Measurements from ENCODE around the gene PRMT3.

DNA sequence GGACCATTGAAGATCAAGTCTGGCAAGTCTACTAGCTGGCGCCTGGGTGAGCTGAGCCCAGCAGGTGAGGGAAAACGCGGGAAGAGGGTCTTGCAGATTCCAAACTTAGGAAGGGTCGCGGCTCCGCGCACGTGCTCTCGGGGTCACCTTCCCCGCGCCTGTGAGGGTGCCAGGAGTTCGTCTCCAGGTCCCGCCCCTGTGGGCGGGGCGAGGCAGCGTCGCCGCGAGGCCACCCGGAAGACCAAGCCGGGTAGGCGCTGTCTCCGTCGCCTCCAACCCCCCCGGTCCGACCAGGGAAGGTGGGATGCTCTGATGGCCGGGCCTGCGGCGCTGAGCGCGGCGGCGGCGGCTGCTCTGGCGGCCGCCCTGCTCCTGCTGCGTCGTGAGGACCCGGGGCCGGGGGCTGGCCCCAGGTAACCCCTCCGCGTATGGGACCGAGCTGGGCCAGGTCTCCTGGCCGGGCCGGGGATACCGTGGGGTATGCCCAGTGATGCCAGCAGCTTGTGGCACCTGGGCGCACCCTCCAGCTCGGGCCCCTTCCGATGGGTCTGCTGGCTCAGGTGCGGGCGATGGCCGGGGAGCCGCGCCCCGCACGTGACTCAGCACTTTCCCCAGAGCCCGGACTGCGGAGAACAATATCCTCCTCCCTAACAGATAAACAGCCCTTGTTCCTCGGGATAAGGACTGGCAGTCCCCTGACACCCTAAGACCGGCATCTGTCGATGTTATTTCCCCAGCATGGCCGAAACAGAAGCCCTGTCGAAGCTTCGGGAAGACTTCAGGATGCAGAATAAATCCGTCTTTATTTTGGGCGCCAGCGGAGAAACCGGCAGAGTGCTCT lies 23.8 kb upstream of the PRMT3 start, which contains the start of gene HTATIP2:
- TF ChIP-seq GATA2 (IDR thresholded peaks at IDR 0.05; ENCODE audit: low read depth, low read length) (no peak), GATA3 (IDR thresholded peaks at IDR 0.05; ENCODE audit: low read depth, low read length) (no peak)

All from SH-SY5Y (cell line).